NCI-H748 (cell line): Measurements from ENCODE around the gene GPR39.

Source experiments
- DNase-seq: peaks from one replicate; lab custom pipeline; 2025; ENCODE audit not compliant: unreplicated experiment; lab: John Stamatoyannopoulos, UW

Gene GPR39

DNA sequence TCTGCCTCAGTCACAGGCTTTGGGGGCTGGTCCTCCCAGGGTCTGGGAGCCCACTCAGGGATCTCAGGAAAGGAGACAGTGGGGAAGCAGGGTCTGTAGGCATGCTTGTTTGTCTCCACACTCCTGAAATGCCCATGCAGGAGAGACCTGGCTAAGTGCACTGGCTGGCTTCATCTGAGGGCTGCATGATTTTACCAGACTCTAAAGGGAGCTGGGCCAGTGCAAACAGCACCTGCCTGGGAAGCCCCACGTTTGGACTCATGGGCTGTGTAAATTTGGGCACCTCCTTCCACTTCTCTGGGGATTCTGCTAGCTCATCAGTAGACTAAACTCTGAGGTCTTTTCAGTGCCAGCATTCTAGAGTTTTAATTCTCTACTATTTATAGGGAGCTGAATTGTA lies 219.7 kb downstream of the GPR39 start:
- no peak for DNase-seq

DNA sequence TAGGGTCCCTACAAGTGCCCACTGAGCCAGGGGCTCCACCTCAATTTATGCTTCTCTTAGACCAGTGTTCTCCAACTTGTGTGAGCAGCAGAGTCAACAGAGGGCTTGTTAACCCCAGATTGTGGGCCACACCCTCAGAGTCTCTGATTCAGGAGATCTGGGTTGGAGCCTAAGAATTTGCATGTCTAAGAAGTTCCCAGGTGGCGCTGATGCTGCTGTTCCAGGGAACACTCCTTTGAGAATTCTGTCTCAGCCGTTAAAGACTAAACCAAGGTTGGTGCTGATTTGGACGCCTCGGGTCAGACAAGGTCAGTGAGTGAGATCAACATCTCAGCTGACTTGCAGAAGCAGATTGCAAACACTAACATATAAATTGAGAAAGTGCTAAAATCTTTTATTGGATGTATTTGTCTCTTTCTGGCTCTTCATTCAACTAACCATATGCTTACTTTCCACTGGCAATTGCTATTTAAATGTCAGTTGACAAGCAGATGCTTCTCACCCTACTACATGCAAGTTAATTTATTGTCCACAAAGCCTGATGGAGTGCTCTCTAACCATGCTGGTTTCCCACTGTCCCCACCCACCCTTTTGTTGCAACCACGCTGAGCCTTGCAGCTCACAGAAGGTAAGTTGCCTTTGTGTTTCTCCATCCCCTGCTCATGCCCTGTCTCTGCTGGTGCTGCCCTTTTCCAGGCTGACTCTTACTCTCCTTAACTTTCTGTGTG lies 221.9 kb downstream of the GPR39 start:
- peak; percentile 45 for DNase-seq

DNA sequence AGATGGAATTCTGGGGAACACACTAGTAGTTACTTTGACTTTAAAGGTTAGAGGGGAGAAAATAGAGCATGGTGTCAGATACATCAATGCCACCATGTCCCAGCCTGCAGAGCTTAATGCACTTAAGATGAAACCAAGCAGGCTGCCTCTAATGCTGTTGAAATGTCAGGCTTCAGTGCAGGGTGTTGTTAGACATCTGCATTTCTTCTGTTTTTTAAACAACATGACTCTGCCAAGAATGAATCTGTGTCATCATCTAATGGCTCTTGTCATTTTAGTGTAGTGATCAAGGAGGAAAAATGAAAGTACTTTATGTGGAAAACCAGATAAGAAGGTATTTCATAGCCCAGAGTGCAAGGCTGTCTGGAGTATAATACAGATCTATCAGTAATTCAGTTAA lies 223.5 kb downstream of the GPR39 start:
- DNase-seq: no peak

DNA sequence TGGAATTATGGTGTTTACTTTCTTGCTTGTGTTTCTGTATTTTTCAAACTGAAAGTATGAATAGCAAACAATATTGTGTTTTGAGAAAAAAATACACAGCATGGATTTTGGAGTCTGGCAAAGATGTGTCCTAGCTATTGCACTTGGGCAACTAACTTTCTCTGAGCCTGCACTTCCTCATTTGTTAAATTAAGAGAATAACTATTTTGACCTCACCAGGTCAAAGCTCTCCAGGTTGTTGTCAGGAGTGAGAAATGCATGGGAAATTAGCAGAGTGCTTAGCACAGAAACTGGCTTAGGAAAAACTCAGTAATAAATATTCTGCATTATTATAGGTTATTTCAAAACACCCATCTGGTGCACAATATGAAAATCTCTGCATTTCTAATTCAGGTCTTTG lies 225.2 kb downstream of the GPR39 start:
- DNase-seq: no peak

DNA sequence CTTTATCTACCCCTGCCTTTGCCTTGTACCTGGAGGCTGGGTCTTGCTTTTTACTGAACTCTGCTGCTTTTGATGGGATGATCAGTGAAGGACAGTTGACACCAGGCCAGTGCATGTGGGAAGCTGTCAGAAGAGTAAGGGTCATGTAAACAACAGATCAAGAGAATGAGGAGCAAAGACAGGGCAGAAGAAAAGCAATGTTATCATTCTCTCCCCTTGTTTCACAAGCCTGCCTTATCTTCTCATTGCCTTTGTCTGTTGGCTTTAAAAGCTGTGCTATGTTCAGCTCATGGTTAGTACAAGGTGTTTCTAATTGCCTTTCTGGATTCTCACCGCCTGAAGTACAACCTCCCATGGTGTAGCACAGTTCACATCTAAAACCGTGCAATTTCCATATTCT lies 225.8 kb downstream of the GPR39 start:
- no peak for DNase-seq

DNA sequence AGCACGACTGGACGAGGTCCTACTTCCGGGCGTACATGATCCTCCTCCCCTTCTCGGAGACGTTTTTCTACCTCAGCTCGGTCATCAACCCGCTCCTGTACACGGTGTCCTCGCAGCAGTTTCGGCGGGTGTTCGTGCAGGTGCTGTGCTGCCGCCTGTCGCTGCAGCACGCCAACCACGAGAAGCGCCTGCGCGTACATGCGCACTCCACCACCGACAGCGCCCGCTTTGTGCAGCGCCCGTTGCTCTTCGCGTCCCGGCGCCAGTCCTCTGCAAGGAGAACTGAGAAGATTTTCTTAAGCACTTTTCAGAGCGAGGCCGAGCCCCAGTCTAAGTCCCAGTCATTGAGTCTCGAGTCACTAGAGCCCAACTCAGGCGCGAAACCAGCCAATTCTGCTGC lies 228.6 kb downstream of the GPR39 start:
- no peak for DNase-seq

DNA sequence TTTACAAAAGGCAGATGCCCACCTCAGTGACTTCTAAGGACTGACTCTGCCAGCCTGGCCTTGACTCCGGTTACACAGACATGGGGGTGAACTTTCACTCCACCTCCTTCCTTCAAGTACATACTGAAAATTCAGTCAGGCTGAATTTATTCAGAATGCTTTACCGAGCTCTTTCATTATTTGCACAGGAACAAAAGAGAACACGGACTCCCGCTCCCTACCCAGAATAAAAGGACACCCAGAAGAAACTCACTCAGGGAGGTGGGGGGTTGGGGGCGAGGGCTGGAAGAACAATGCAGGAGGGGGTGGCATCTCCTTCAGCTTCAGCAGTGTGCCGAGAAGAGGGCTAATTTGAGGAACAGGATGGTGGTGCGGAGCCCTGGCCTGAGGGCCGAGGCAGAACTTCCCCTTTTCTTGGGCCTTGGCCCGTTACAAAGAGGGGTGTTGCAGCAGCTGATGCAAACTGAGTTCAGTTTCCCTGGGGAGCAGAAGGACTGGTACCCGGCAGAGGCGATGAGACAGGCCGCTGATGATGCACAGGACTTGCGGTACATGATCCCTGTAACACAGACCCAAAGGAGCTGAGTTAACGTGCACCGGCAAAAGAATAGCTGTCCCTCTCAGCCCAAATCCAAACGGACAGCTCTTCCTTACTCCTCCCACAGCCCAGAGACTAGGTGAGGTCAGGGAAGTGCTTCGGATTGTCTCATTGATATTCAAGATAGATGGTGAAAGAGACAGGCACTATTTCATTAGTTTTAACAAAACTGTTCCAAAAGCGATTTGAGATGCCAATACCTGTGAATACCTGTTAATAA lies 229.3 kb downstream of the GPR39 start:
- no peak for DNase-seq

DNA sequence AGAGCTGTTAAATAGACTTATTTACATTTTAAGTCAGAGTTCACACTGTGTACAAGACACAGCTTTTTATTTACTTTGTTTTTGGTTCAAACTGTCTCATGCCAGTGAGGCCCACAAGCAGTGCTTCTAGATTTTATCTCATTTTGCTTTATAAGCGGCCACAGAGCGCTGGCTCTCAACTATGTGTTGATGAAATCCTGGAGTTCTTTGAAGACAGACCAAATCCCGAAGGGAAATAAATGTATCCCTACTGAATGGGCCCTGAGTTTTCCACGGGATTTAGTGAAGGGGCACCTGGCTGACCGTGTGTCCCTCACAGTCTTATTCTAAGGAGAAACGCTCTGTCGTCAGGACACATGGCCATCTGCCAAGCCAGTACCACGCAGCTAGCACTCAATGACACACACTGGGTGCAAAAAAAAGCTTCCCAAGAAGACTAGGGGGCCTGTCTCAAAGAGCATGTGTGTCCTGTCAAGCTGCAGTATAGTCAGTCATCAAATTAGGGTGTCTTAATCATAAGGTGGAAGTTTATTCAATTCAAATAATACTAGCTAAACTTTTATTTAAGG lies 230.0 kb downstream of the GPR39 start:
- DNase-seq: no peak

DNA sequence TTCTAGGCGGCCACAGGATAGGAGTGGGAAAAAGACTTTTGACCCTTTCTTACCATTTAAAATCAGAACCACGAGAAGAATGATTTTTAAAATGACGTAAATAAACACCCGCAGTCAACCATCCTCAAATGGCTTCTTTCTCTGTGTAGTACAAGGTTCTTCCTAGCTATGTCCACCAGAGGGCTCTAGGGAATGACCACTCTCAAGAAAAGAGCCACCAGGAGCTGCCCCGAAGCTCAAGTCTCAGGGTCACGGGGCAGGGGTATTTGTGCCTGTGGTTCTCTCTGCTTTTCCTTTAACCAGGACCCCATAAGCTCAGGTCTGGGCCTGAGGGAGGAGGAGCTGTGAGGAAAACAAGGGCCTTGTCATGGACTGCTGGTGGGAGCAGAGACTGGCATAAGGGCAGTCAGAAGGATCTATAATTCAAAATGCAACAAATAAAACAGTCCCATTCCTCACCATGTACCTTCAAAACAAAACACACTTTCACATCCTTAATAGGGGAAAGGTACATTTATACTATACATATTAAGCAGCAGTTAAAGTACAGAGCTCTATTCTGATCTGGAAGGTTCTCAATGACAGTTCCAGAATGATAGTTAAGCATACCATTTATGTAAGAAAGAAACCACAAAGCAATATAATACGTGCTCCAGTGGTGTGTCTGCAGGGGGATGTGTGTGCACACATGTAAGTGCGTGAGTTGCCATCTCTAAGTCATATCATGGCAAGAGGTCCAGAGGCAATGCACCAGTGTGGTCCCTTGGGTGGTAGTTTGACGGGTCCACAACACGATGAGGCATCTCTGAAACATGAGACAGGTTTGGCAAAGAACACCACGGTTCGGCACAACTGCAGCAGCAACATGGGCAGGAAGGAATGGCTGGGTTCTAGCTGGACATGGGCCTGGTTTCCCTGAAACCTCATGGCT lies 234.8 kb downstream of the GPR39 start:
- DNase-seq: peak; percentile 57

DNA sequence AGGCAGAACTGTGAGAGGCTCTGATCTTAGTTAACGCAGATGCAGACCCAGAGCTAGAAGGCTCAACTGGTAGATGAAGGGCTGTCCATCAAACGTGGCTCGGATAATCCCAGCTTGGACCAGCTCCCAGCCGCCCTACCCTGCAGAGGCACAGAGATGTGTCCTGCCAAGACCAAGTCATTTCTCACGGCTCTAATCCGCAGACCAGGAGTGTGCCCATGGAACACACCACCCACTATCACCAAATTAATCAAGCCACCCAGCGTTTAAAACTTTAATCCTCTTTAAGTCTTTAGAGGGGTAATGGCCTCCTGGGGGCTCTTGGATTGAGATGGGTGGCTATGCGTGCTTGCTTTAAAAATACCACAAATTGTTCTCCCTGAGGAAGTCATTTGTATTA lies 235.9 kb downstream of the GPR39 start:
- no peak for DNase-seq

DNA sequence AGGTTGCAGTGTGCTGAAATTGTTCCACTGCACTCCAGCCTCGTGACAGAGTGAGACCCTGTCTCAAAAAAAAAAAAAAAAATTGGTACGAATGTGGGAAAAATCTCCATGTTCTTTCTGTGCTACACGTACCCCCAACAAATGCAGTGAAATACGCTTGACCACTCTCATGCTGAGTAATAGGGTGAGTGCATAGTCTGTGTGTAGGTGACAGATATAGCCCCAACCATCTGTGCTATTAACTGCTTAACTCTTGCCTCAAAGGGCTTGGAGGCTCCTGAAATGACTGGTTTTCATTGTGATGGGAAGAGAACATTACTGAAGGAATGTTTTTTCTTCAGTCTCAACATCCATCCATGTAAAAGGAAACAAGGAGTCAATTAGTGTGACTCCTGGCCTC lies 237.7 kb downstream of the GPR39 start:
- no peak for DNase-seq

DNA sequence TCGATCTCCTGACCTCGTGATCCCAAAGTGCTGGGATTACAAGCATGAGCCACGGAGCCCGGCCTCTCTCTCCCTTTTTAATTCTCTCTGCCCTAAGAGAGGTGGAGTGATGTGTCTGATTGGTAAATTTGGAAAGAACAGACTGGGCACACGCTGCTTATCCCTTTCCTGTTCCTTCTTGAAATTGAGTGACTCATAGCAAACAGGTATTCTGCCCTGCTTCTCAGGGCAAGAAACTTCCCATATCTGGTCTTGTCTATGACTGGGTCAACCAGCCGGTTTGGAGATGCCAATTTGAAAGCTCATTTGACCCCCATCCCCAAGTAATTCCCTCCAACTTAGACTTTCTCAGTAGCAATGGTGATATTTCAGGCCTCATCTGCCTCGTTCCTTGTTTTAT lies 238.4 kb downstream of the GPR39 start:
- DNase-seq: no peak

DNA sequence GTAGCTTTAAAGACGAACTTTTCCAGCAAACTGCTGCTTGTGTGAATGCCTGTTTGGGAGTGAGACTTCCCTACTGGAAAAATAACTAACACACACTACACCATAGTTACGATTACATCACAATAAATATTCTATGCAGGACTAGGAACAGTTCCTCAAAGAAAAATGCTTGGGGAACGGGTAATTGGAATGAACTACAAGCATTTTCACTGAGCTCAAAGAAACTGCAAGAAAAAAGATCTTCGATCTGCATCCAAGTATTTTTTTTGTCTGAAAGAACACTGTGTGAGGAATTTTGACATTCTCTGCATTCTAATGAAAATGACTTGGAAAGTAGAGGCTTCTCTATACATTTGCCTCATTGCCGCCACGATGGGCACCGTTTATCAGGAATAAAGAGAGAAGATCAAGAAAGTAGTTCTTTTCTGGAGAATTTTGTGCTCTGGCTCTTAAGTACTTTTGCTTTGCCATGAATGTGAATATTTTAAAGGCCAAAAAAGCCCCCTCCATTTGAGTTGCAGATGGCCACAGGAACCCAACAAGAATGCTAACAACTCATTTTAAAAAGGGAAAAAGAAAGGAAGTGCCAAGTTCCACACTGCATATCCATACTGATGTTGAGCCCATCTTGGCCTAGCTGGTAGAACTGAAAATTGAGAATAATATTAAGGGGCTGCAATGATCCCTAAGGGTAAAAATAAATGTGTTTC lies 239.8 kb downstream of the GPR39 start:
- no peak for DNase-seq

DNA sequence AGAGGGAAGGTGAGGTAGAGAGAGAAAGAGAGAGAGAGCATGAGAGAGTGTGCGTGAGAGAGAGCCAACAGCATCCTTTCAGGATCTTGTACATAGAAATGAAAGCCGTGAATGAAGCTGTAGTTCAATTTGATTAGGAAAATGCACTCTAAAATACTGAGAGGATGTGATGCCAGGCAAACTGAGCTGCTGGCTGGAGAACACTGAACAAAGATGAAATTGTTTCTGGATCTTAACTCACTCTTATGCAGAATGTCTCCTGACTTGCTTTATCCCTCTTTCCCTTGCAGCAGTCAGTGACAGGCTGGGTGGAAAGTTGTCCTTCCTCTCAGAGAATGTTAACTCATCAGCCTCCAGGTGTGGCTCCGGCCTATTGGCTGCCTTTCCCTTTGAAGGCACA lies 242.7 kb downstream of the GPR39 start:
- no peak for DNase-seq

DNA sequence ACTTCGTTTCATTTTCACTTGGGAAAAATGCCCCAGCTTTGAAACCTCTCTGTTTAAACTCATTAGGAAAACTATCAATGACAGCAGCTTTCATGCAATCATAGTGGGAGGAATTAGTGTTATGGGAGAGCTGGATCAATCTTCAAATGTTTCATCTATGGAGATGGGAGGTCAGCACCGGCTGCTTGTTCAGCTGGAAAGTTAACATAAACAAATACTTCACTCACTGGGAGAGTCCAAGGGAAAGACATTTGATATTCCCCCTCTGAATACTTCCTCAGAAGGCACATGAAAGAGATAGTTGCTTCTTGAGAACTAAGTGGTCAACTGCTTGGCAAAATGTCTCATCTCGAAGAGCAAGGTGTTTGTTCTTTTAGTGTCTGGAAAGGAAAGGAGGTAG lies 246.1 kb downstream of the GPR39 start:
- peak; percentile 1 for DNase-seq

DNA sequence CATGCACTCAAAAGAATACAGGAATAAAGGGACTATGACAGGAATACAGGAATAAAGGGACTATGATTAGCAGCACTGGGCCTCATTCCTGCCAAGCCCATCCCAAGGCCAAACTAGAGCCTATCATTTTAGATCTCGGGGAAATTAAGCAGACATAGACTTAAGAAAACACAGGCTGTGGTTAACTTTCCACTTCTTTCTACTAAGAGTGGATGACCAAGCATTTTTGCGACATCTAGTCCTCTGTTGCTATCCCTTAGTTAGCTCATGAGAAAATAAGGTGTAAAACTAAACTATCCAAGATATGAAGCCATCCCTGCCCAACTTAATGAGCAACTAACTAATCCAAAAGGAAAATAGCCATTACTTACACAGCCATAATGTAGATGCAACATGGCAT lies 247.5 kb downstream of the GPR39 start:
- DNase-seq: no peak

DNA sequence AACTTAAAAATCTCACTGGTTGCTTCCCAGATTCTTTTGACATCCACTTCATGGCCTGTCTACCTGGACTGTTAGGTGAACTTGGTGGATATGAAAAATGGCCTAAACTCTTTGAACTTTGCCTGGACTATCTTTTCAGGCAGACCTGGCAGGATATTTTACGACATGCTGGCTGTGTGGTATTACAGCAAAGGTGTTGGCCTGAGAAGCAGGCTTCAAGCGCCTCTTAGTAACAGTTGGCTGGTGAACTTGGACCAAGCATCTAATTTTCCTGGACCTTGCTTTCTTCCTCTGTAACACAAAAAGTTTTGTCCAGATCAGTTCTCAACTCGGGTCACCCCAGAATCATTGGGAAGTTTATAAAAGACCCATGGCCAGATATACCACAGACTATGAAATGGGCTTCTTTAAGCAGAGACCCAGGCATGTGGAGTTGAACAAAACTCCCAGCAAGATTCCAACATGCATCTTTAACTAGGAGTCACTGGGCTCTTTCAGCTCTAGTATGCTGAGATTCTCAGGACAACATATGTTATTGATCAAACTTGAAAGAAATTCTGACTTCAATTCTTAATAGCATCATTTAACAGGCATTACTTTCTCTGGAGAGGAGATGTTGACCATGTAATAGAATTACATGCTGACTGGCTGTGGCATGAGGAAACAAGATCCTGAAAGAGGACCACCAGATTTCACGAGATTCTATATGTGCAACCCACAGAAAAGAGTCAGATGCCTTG lies 249.0 kb downstream of the GPR39 start:
- DNase-seq: no peak

DNA sequence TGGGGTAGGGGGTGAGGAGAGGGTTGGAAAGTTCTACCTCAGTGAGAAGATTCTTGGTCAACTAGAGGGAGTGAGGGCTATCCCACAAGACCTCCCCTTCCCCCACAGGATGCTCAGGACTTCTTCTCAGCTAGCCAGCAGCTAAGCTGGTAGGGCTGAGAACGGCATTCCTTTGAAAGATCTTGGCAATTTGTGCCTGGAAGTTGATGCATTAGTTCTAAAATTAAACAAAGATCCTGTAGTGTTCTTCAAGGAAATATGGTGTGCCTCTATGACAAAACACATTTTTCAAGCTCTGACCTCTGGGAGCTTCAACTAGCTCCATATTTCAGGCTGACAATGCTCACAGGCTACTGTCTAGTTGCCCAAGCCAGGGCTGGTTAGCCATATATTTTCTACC lies 251.1 kb downstream of the GPR39 start:
- DNase-seq: no peak

DNA sequence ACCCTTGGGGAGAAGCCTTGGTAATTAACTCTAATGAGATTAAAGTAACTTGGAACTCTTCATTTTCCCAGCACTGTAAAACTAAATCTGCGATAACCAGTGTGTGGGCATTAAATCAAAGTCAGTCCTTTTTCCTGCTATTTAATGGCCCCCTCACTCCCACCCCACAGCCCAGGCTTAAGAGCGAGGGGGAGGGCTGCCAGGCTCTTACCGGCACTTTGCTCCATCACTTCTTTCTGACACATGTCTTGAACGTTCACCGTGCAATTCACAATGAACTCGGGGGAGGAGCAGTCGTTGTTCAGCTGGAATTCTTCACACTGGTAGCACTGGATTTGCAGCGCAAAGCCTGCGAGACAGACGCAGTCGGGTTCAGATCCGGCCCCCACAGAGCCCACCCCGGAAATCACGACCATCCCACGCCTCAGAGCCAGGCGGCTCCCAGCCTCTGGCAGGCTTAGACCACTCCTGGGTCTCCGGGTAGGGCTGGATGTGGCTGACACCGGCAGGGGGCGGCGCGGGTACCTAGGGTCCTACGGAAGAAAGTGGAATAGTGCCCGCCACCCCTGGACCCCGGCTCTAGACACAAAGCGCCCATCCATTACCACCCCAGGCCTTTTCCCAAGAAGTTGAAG lies 251.7 kb downstream of the GPR39 start:
- peak; percentile 54 for DNase-seq
